Common myeloid progenitor, CD34-positive (primary cell): ENCODE measurements around the gene GAS2L1.
A peak's percentile ranks its signal among the peaks of the same experiment; 100 is the strongest.

Source experiments
- CTCF ChIA-PET: fragments of 350-600 bp; sonication (Branson Sonifier 250); formaldehyde crosslinking; loops from one replicate; lab custom pipeline; 2021; ENCODE audit warnings: antibody characterized with exemption; lab: Charles Lee
- POLR2A ChIA-PET: fragments of 350-600 bp; sonication (Branson Sonifier 250); formaldehyde crosslinking; loops from one replicate; lab custom pipeline; 2021; ENCODE audit warnings: antibody characterized with exemption; lab: Charles Lee
- DNase-seq, 3 donors: peaks; one replicate each; pipeline versions ENCODE4 v3.0.0 to v3.0.0-alpha.2; 2013
- H3K27ac ChIP-seq, 2 experiments: 1 replicate in 1 of 2; 2 replicates in 1 of 2; pipeline ENCODE4 v1.7.0; 2013; ENCODE audit warnings: inconsistent platforms in 2 of 2, low read length in 2 of 2, mild to moderate bottlenecking in 2 of 2, low read depth in 1 of 2, moderate library complexity in 1 of 2; ENCODE audit not compliant: severe bottlenecking in 2 of 2, insufficient read depth in 1 of 2, poor library complexity in 1 of 2
- H3K27me3 ChIP-seq, 5 experiments: replicated peaks in 2 of 5; 1 replicate in 3 of 5; 2 replicates in 2 of 5; pipeline versions ENCODE4 v1.6.1 to v1.7.0; 2013; ENCODE audit warnings: low read length in 4 of 5, mild to moderate bottlenecking in 2 of 5, moderate library complexity in 2 of 5, inconsistent platforms in 1 of 5; ENCODE audit not compliant: insufficient read depth in 5 of 5, control insufficient read depth in 4 of 5
- H3K36me3 ChIP-seq, 4 experiments: 1 replicate in 2 of 4; 2 replicates in 2 of 4; pipeline versions ENCODE4 v1.6.1 to v1.7.0; 2013; ENCODE audit warnings: low read length in 3 of 4, control low read depth in 1 of 4, mild to moderate bottlenecking in 1 of 4; ENCODE audit not compliant: control insufficient read depth in 4 of 4, insufficient read depth in 4 of 4
- H3K4me1 ChIP-seq, 4 experiments: 1 replicate in 3 of 4; 2 replicates in 1 of 4; pipeline versions ENCODE4 v1.6.1 to v1.7.1; 2013; ENCODE audit warnings: low read length in 3 of 4, mild to moderate bottlenecking in 3 of 4, control low read depth in 1 of 4, inconsistent platforms in 1 of 4, moderate library complexity in 1 of 4; ENCODE audit not compliant: control insufficient read depth in 4 of 4, insufficient read depth in 4 of 4; ENCODE audit errors: control extremely low read depth in 1 of 4
- H3K4me3 ChIP-seq, 7 experiments: 1 replicate in 4 of 7; 2 replicates in 3 of 7; pipeline versions ENCODE4 v1.5.1 to v1.7.0; 2013; ENCODE audit warnings: mild to moderate bottlenecking in 7 of 7, low read length in 6 of 7, moderate library complexity in 6 of 7, inconsistent platforms in 2 of 7, low read depth in 2 of 7, control low read depth in 1 of 7; ENCODE audit not compliant: insufficient read depth in 4 of 7, control insufficient read depth in 1 of 7; ENCODE audit errors: extremely low read depth in 1 of 7
- H3K9me3 ChIP-seq, 5 experiments: 1 replicate in 4 of 5; 2 replicates in 1 of 5; pipeline versions ENCODE4 v1.6.1 to v1.7.1; 2013; ENCODE audit warnings: low read length in 4 of 5, mild to moderate bottlenecking in 2 of 5, inconsistent platforms in 1 of 5, low read depth in 1 of 5, moderate library complexity in 1 of 5; ENCODE audit not compliant: control insufficient read depth in 4 of 5, insufficient read depth in 2 of 5; ENCODE audit errors: control extremely low read depth in 1 of 5
- WGBS: methylation state at CpG from one replicate; pipeline ENCODE4 v1.1.5; 2013; ENCODE audit not compliant: insufficient coverage; 5-methylcytosine and 5-hydroxymethylcytosine counted together

GAS2L1 gene

GRCh38 chr22:29313126-29313575 is 6.7 kb downstream of the GAS2L1 start:
- ChIA-PET POLR2A (interaction anchor here (2.4 kb wide), 1 partner anchor 10 kb away, joined by 9 read pairs; no protein-coding TSS in a partner anchor), CTCF (interaction anchor here (1.0 to 2.5 kb wide), 6 partner anchors 10 to 51 kb away, joined by 3 to 19 read pairs (median 4); no protein-coding TSS in a partner anchor)
- no peaks in the 10 kb centered on the region for H3K9me3 ChIP-seq
- 15% methylated on average over 44 of the region's 44 CpGs for WGBS
- no peak overlapping the region for H3K27ac ChIP-seq
- peaks cover 0 to 57% (median 24%) of the 10 kb centered on the region in 5 experiments for H3K27me3 ChIP-seq
- no peak overlapping the region for H3K4me3 ChIP-seq
- peak; percentile 56 to 81 (median 81) for DNase-seq
- H3K36me3 ChIP-seq = no peaks in the 10 kb centered on the region
- H3K4me1 ChIP-seq = peaks cover 0 to 69% (median 54%) of the 10 kb centered on the region in 4 experiments

- H3K4me1 ChIP-seq = peaks cover 0 to 63% (median 49%) of the 10 kb centered on the region in 4 experiments
- H3K27ac ChIP-seq = no peak overlapping the region
- peaks cover 0 to 57% (median 24%) of the 10 kb centered on the region in 5 experiments for H3K27me3 ChIP-seq
- peak overlapping the region in 1 of 7 experiments; percentile 67 for H3K4me3 ChIP-seq
- H3K9me3 ChIP-seq = no peaks in the 10 kb centered on the region
- H3K36me3 ChIP-seq = no peaks in the 10 kb centered on the region
- WGBS = 23% methylated on average over 43 of the region's 51 CpGs
- POLR2A ChIA-PET = interaction anchor here (2.4 kb wide), 1 partner anchor 10 kb away, joined by 9 read pairs; no protein-coding TSS in a partner anchor
- CTCF ChIA-PET = interaction anchor here (0.5 to 2.5 kb wide), 8 partner anchors 9 to 62 kb away, joined by 3 to 19 read pairs (median 4); no protein-coding TSS in a partner anchor
- DNase-seq = peak in 1 of 3 donors; percentile 29
Observed at GRCh38 chr22:29313576-29314466, 7.4 kb downstream of the GAS2L1 start.

GRCh38 chr22:29314537-29315285 is 8.3 kb downstream of the GAS2L1 start:
- CTCF ChIA-PET = interaction anchor here (0.8 to 2.5 kb wide), 4 partner anchors 11 to 61 kb away, joined by 3 to 19 read pairs (median 6); no protein-coding TSS in a partner anchor

GRCh38 chr22:29315286-29316140 is 9.1 kb downstream of the GAS2L1 start, which contains the start of gene RASL10A:
Gene RASL10A (minus strand): TSS chr22:29315697. CDS start chr22:29315246, 451 bp downstream.
- Histone ChIP-seq H3K4me1 (peaks cover 0 to 48% (median 36%) of the 10 kb centered on the region in 4 experiments), H3K9me3 (no peaks in the 10 kb centered on the region), H3K27ac (no peak within 1 kb of the TSS), H3K36me3 (no peaks in the 10 kb centered on the region), H3K4me3 (peak within 1 kb of the TSS; percentile 23 to 67 (median 55)), H3K27me3 (peaks cover 0 to 57% (median 24%) of the 10 kb centered on the region in 5 experiments)
- ChIA-PET POLR2A (interaction anchor here (1.0 kb wide), 1 partner anchor 9 kb away, joined by 3 read pairs; the partner anchor contains the start of gene GAS2L1), CTCF (no interaction called here)
- under 1% methylated on average over 79 of the region's 103 CpGs for WGBS
- DNase-seq = peak in 1 of 3 donors; percentile 49

More at GRCh38 chr22:29314537-29315285, 8.3 kb downstream of the GAS2L1 start:
- H3K27ac ChIP-seq = no peak overlapping the region
- peak overlapping the region; percentile 23 to 67 (median 55) for H3K4me3 ChIP-seq
- H3K36me3 ChIP-seq = no peaks in the 10 kb centered on the region
- DNase-seq = peak in 1 of 3 donors; percentile 37
- WGBS = 2% methylated on average over 69 of the region's 69 CpGs
- peaks cover 0 to 57% (median 24%) of the 10 kb centered on the region in 5 experiments for H3K27me3 ChIP-seq
- H3K9me3 ChIP-seq = no peaks in the 10 kb centered on the region
- POLR2A ChIA-PET = interaction anchor here (1.0 kb wide), 1 partner anchor 8 kb away, joined by 3 read pairs; the partner anchor contains the start of gene GAS2L1
- H3K4me1 ChIP-seq = peaks cover 0 to 54% (median 40%) of the 10 kb centered on the region in 4 experiments

GRCh38 chr22:29316141-29316828 is 9.8 kb downstream of the GAS2L1 start:
- H3K36me3 ChIP-seq = no peaks in the 10 kb centered on the region
- peak in 2 of 3 donors; percentile 47 to 62 for DNase-seq
- peaks cover 0 to 56% (median 24%) of the 10 kb centered on the region in 5 experiments for H3K27me3 ChIP-seq
- H3K9me3 ChIP-seq = no peaks in the 10 kb centered on the region
- CTCF ChIA-PET = interaction anchor here (1.3 to 1.4 kb wide), 2 partner anchors 10 to 19 kb away, joined by 3 to 4 read pairs; no protein-coding TSS in a partner anchor
- H3K27ac ChIP-seq = no peak overlapping the region
- peak overlapping the region in 1 of 7 experiments; percentile 67 for H3K4me3 ChIP-seq
- H3K4me1 ChIP-seq = peaks cover 0 to 40% (median 29%) of the 10 kb centered on the region in 4 experiments
- POLR2A ChIA-PET = no interaction called here
- 59% methylated on average over 13 of the region's 18 CpGs for WGBS
